HG02885 (cell line): ENCODE results near the gene ZNF140.

Experiments
- ATAC-seq: cut with Tn5 transposase; IDR thresholded peaks from one replicate; pipeline ENCODE4 v1.9.1; 2021; ENCODE audit warnings: mild to moderate bottlenecking; ENCODE audit not compliant: unreplicated experiment, poor library complexity

The ZNF140 gene

GRCh38 chr12:133129368-133130037 lies 48.8 kb downstream of the ZNF140 start:
- no peak for ATAC-seq

GRCh38 chr12:133130038-133130807 lies 49.5 kb downstream of the ZNF140 start, which contains the start of the genes ZNF10 and ZNF891:
TSS of gene ZNF10 (plus strand) at chr12:133130627. CDS start at chr12:133144493, 13,866 bp downstream.
TSS of gene ZNF891 (minus strand) at chr12:133130274. CDS start at chr12:133121918, 8,356 bp downstream.
- peak; percentile 90 for ATAC-seq

- ATAC-seq = no peak
These were observed 50.0 kb downstream of the ZNF140 start for GRCh38 chr12:133130808-133131128.

- ATAC-seq = no peak
These were observed 55.0 kb downstream of the ZNF140 start for GRCh38 chr12:133135747-133136146.

- ATAC-seq = no peak
These were observed 65.3 kb downstream of the ZNF140 start for GRCh38 chr12:133145981-133146380.

- ATAC-seq = no peak
These were observed 75.5 kb downstream of the ZNF140 start for GRCh38 chr12:133156125-133156690.
